HEK293 (cell line): ENCODE results near the gene KDELR1.
A peak's percentile ranks its signal among the peaks of the same experiment; 100 is the strongest.

Experiments
- CTCF ChIA-PET: fragments of 350-600 bp; formaldehyde crosslinking; extraction: SDS; loops from one replicate; lab custom pipeline; 2021; ENCODE audit warnings: antibody characterized with exemption; lab: Yijun Ruan, JAX
- POLR2A ChIA-PET: fragments of 300-600 bp; formaldehyde crosslinking; extraction: SDS; loops from one replicate; lab custom pipeline; 2020; ENCODE audit warnings: antibody characterized with exemption, inconsistent platforms; lab: Yijun Ruan, JAX
- H3K27ac ChIP-seq: fragments of 200-500 bp; sonication (Bioruptor generic); 2 replicates; pipeline ENCODE4 v1.5.1; 2014; ENCODE audit warnings: low read depth, low read length, control low read depth, inconsistent platforms; ENCODE audit errors: extremely low read depth
- H3K36me3 ChIP-seq, 2 experiments: fragments of 200-500 bp in 1 of 2; sonication (Bioruptor generic) in 1 of 2; 1 replicate in 1 of 2; 2 replicates in 1 of 2; pipeline ENCODE4 v1.5.1; 2014 to 2017; ENCODE audit warnings: inconsistent platforms in 2 of 2, low read length in 2 of 2; ENCODE audit not compliant: control insufficient read depth in 2 of 2, insufficient read depth in 1 of 2
- H3K4me1 ChIP-seq: fragments of 200-500 bp; sonication (Bioruptor generic); 2 replicates; pipeline ENCODE4 v1.5.1; 2014; ENCODE audit warnings: mild to moderate bottlenecking, low read length, inconsistent platforms; ENCODE audit not compliant: control insufficient read depth, insufficient read depth
- H3K4me3 ChIP-seq: 2 replicates; pipeline ENCODE4 v1.5.1; 2011; ENCODE audit warnings: low read depth, mild to moderate bottlenecking, control low read depth, low read length, moderate library complexity
- H3K9me3 ChIP-seq: fragments of 200-500 bp; sonication (Bioruptor generic); 2 replicates; pipeline ENCODE4 v1.5.1; 2014; ENCODE audit warnings: low read depth, low read length, inconsistent platforms; ENCODE audit not compliant: control insufficient read depth, insufficient read depth
- BCL11A ChIP-seq: fragments of 450-650 bp; formaldehyde crosslinking; IDR thresholded peaks from 2 replicates; pipeline ENCODE4 v1.5.1; 2016; ENCODE audit warnings: low read depth, missing biosample characterization, missing genetic modification characterization
- GFI1B ChIP-seq: fragments of 450-650 bp; formaldehyde crosslinking; IDR thresholded peaks from 2 replicates; pipeline ENCODE4 v1.5.1; 2016; ENCODE audit warnings: missing biosample characterization, missing genetic modification characterization
- MEIS1 ChIP-seq: sonication (generic); formaldehyde crosslinking; IDR thresholded peaks from 2 replicates; pipeline ENCODE4 v1.8.1; 2022; ENCODE audit warnings: missing genetic modification reagents, mild to moderate bottlenecking, borderline replicate concordance
- OVOL3 ChIP-seq: fragments of 450-650 bp; formaldehyde crosslinking; IDR thresholded peaks from 2 replicates; pipeline ENCODE4 v1.5.1; 2016; ENCODE audit warnings: missing biosample characterization, missing genetic modification characterization
- SCRT2 ChIP-seq: fragments of 450-650 bp; formaldehyde crosslinking; IDR thresholded peaks from 2 replicates; pipeline ENCODE4 v1.5.1; 2016; ENCODE audit warnings: missing biosample characterization, missing genetic modification characterization
- SP3 ChIP-seq: fragments of 450-650 bp; formaldehyde crosslinking; IDR thresholded peaks from 2 replicates; pipeline ENCODE4 v1.5.1; 2016; ENCODE audit warnings: missing biosample characterization, missing genetic modification characterization
- SP7 ChIP-seq: fragments of 450-650 bp; formaldehyde crosslinking; IDR thresholded peaks from 2 replicates; pipeline ENCODE4 v1.5.1; 2016; ENCODE audit warnings: missing biosample characterization, missing genetic modification characterization
- YY1 ChIP-seq: fragments of 450-650 bp; formaldehyde crosslinking; IDR thresholded peaks from 2 replicates; pipeline ENCODE4 v1.5.1; 2018; ENCODE audit warnings: missing biosample characterization, missing genetic modification characterization
- ZFP41 ChIP-seq: fragments of 450-650 bp; formaldehyde crosslinking; IDR thresholded peaks from 2 replicates; pipeline ENCODE4 v1.5.1; 2016; ENCODE audit warnings: missing biosample characterization, missing genetic modification characterization, borderline replicate concordance
- ZFP69B ChIP-seq: fragments of 450-650 bp; formaldehyde crosslinking; IDR thresholded peaks from 2 replicates; pipeline ENCODE4 v1.5.1; 2016; ENCODE audit warnings: missing biosample characterization, missing genetic modification characterization
- ZNF10 ChIP-seq: fragments of 450-650 bp; formaldehyde crosslinking; IDR thresholded peaks from 2 replicates; pipeline ENCODE4 v1.5.1; 2017; ENCODE audit warnings: missing biosample characterization, missing genetic modification characterization
- ZNF146 ChIP-seq: fragments of 450-650 bp; formaldehyde crosslinking; IDR thresholded peaks from 2 replicates; pipeline ENCODE4 v1.5.1; 2016; ENCODE audit warnings: missing biosample characterization, missing genetic modification characterization
- ZNF211 ChIP-seq: fragments of 450-650 bp; formaldehyde crosslinking; IDR thresholded peaks from 2 replicates; pipeline ENCODE4 v1.5.1; 2016; ENCODE audit warnings: low read depth, missing biosample characterization, missing genetic modification characterization
- ZNF221 ChIP-seq: fragments of 450-650 bp; formaldehyde crosslinking; IDR thresholded peaks from 2 replicates; pipeline ENCODE4 v1.5.1; 2017; ENCODE audit warnings: missing biosample characterization, missing genetic modification characterization, borderline replicate concordance
- ZNF341 ChIP-seq: fragments of 450-650 bp; formaldehyde crosslinking; IDR thresholded peaks from 2 replicates; pipeline ENCODE4; 2016; ENCODE audit warnings: low read depth, missing biosample characterization, missing genetic modification characterization
- ZNF473 ChIP-seq: fragments of 450-650 bp; formaldehyde crosslinking; IDR thresholded peaks from 2 replicates; pipeline ENCODE4 v1.5.1; 2017; ENCODE audit warnings: missing biosample characterization, missing genetic modification characterization
- ZNF555 ChIP-seq: fragments of 450-650 bp; formaldehyde crosslinking; conservative IDR thresholded peaks from 2 replicates; pipeline ENCODE4 v1.5.1; 2017; ENCODE audit warnings: missing biosample characterization, mild to moderate bottlenecking, missing genetic modification characterization, inconsistent platforms
- ZNF585B ChIP-seq: fragments of 450-650 bp; formaldehyde crosslinking; IDR thresholded peaks from 2 replicates; pipeline ENCODE4 v1.5.1; 2016; ENCODE audit warnings: missing biosample characterization, missing genetic modification characterization
- ZNF623 ChIP-seq: fragments of 450-650 bp; formaldehyde crosslinking; IDR thresholded peaks from 2 replicates; pipeline ENCODE4 v1.5.1; 2016; ENCODE audit warnings: missing biosample characterization, missing genetic modification characterization
- ZNF658 ChIP-seq: fragments of 450-650 bp; formaldehyde crosslinking; IDR thresholded peaks from 2 replicates; pipeline ENCODE4; 2016; ENCODE audit warnings: missing biosample characterization, missing genetic modification characterization
- ZNF660 ChIP-seq: fragments of 450-650 bp; IDR thresholded peaks from 2 replicates; pipeline ENCODE4 v1.5.1; 2018; ENCODE audit warnings: missing biosample characterization, mild to moderate bottlenecking, missing genetic modification characterization
- ZNF707 ChIP-seq: fragments of 450-650 bp; formaldehyde crosslinking; IDR thresholded peaks from 2 replicates; pipeline ENCODE4 v1.5.1; 2016; ENCODE audit warnings: missing biosample characterization, missing genetic modification characterization
- ZNF792 ChIP-seq: fragments of 450-650 bp; formaldehyde crosslinking; IDR thresholded peaks from 2 replicates; pipeline ENCODE4 v1.5.1; 2016; ENCODE audit warnings: missing biosample characterization, missing genetic modification characterization
- ZSCAN30 ChIP-seq: fragments of 450-650 bp; IDR thresholded peaks from 2 replicates; pipeline ENCODE4 v1.5.1; 2018; ENCODE audit warnings: missing biosample characterization, mild to moderate bottlenecking, missing genetic modification characterization, moderate library complexity
- TF ChIP-seq, protein P1 (sequence below): fragments of 450-650 bp; IDR thresholded peaks from 2 replicates; pipeline ENCODE4 v1.5.1; 2018; ENCODE audit warnings: missing biosample characterization, missing genetic modification characterization
- TF ChIP-seq, protein P2 (sequence below): fragments of 450-650 bp; formaldehyde crosslinking; IDR thresholded peaks from 2 replicates; pipeline ENCODE4 v1.5.1; 2016; ENCODE audit warnings: missing biosample characterization, missing genetic modification characterization
- TF ChIP-seq, protein P3 (sequence below): fragments of 450-650 bp; formaldehyde crosslinking; IDR thresholded peaks from 2 replicates; pipeline ENCODE4 v1.5.1; 2016; ENCODE audit warnings: missing biosample characterization, missing genetic modification characterization

The KDELR1 gene

DNA sequence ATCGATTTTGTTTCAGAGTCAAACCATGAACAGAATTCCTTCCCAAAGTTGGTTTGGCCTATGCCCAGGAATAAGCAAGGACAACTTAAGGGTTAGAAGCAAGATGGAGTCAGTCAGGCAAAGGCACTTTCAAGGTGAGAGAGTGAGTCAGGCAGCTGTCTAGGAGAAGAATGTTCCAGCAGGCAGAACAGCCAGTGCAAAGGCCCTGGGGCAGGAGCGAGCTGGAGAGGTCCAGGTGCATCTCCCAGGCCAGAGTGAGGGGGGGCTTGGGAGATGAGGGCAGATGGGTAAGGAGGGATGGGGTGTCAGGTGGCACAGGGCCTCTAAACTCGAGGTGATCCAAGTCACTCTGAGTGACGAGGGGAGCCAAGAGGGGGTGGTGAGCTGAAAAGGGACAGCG, 45.2 kb upstream of the KDELR1 start:
- ChIA-PET CTCF (interaction anchor here (0.6 to 1.2 kb wide), 2 partner anchors 46 to 587 kb away, joined by 3 to 4 read pairs; partner anchors contain the start of gene KDELR1), POLR2A (no interaction called here)
- TF ChIP-seq ZNF623 (peak; percentile 99), ZNF658 (no peak)
- H3K4me3 ChIP-seq, result no peak overlapping the region
- H3K27ac ChIP-seq, result no peak overlapping the region
- no peaks in the 10 kb centered on the region for H3K4me1 ChIP-seq
- no peaks in the 10 kb centered on the region for H3K36me3 ChIP-seq
- H3K9me3 ChIP-seq, result no peaks in the 10 kb centered on the region

DNA sequence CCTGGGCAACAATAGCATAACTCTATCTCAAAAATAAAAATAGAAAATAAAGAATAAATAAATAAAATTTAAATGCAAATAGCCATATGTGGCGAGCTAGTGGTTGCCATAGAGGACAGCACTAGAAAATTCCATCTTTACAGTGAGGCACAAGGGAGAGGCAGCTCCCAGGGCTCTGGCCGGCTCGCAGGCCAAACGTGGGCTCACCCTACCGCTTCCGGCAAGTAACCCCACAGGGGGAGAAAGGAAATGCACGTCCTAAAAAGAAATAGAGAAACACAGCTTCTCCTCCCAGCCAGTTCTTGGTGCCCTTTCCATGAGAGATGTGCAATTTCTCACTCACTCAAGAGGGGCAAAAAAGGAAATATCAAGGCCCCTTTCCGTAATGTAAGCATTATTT, 42.0 kb upstream of the KDELR1 start:
- no peak overlapping the region for H3K4me3 ChIP-seq
- no peak overlapping the region for H3K27ac ChIP-seq
- ChIA-PET CTCF (interaction anchor here (1.0 kb wide), 1 partner anchor 119 kb away, joined by 3 read pairs; no protein-coding TSS in a partner anchor), POLR2A (interaction anchor here (0.8 kb wide), 1 partner anchor 20 kb away, joined by 3 read pairs; no protein-coding TSS in a partner anchor)
- TF ChIP-seq ZNF585B (tag by site-specific recombination) (no peak), ZFP41 (tag by site-specific recombination) (no peak), ZNF707 (tag by site-specific recombination) (no peak), ZSCAN30 (tag by site-specific recombination) (no peak), GFI1B (no peak)
- TF ChIP-seq, protein P1, sequence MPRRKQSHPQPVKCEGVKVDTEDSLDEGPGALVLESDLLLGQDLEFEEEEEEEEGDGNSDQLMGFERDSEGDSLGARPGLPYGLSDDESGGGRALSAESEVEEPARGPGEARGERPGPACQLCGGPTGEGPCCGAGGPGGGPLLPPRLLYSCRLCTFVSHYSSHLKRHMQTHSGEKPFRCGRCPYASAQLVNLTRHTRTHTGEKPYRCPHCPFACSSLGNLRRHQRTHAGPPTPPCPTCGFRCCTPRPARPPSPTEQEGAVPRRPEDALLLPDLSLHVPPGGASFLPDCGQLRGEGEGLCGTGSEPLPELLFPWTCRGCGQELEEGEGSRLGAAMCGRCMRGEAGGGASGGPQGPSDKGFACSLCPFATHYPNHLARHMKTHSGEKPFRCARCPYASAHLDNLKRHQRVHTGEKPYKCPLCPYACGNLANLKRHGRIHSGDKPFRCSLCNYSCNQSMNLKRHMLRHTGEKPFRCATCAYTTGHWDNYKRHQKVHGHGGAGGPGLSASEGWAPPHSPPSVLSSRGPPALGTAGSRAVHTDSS (tag by site-specific recombination), result no peak
- TF ChIP-seq, protein P2, sequence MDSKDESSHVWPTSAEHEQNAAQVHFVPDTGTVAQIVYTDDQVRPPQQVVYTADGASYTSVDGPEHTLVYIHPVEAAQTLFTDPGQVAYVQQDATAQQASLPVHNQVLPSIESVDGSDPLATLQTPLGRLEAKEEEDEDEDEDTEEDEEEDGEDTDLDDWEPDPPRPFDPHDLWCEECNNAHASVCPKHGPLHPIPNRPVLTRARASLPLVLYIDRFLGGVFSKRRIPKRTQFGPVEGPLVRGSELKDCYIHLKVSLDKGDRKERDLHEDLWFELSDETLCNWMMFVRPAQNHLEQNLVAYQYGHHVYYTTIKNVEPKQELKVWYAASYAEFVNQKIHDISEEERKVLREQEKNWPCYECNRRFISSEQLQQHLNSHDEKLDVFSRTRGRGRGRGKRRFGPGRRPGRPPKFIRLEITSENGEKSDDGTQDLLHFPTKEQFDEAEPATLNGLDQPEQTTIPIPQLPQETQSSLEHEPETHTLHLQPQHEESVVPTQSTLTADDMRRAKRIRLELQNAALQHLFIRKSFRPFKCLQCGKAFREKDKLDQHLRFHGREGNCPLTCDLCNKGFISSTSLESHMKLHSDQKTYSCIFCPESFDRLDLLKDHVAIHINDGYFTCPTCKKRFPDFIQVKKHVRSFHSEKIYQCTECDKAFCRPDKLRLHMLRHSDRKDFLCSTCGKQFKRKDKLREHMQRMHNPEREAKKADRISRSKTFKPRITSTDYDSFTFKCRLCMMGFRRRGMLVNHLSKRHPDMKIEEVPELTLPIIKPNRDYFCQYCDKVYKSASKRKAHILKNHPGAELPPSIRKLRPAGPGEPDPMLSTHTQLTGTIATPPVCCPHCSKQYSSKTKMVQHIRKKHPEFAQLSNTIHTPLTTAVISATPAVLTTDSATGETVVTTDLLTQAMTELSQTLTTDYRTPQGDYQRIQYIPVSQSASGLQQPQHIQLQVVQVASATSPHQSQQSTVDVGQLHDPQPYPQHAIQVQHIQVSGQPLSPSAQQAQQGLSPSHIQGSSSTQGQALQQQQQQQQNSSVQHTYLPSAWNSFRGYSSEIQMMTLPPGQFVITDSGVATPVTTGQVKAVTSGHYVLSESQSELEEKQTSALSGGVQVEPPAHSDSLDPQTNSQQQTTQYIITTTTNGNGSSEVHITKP (tag by site-specific recombination), result no peak
- no peaks in the 10 kb centered on the region for H3K36me3 ChIP-seq
- no peaks in the 10 kb centered on the region for H3K9me3 ChIP-seq
- H3K4me1 ChIP-seq, result no peaks in the 10 kb centered on the region

DNA sequence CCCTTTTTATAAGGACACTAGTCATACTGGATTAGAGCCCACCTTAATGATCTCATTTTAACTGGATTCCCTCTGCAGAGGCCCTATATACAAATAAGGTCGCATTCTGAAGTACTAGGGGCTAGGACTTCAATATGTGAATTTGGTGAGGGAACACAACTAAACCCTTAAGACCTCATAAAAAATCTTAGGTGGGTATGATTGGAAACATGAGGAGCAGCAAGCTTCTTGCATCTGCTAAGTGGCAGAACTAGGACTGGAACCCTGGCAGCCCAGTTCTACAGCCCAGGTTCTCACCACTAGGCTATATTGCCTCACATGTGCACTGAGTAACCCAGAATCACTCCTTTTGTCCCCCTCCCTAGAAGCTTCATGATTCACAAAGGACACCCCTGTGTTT, 37.3 kb upstream of the KDELR1 start:
- no peaks in the 10 kb centered on the region for H3K9me3 ChIP-seq
- peaks cover 4% of the 10 kb centered on the region; the same call in 1 of the 2 replicates for H3K4me1 ChIP-seq
- H3K4me3 ChIP-seq, result no peak overlapping the region
- CTCF ChIA-PET, result interaction anchor here (0.5 to 0.7 kb wide), 2 partner anchors 23 to 563 kb away, joined by 3 to 4 read pairs; no protein-coding TSS in a partner anchor
- POLR2A ChIA-PET, result no interaction called here
- no peak overlapping the region for H3K27ac ChIP-seq
- no peaks in the 10 kb centered on the region for H3K36me3 ChIP-seq
- TF ChIP-seq ZNF473 (tag by site-specific recombination) (no peak), ZNF211 (tag by site-specific recombination) (no peak), ZNF555 (tag by site-specific recombination) (no peak), ZNF660 (no peak), MEIS1 (no peak), BCL11A (tag by site-specific recombination) (no peak), SP7 (tag by site-specific recombination) (no peak), ZNF221 (tag by site-specific recombination) (no peak), OVOL3 (tag by site-specific recombination) (no peak), YY1 (tag by site-specific recombination) (no peak), ZNF341 (tag by site-specific recombination) (no peak), SCRT2 (tag by site-specific recombination) (no peak), SP3 (tag by site-specific recombination) (no peak), ZNF10 (tag by site-specific recombination) (no peak), ZNF792 (tag by site-specific recombination) (no peak), GFI1B (no peak), ZNF146 (no peak), ZFP69B (no peak)
- TF ChIP-seq, protein P3, sequence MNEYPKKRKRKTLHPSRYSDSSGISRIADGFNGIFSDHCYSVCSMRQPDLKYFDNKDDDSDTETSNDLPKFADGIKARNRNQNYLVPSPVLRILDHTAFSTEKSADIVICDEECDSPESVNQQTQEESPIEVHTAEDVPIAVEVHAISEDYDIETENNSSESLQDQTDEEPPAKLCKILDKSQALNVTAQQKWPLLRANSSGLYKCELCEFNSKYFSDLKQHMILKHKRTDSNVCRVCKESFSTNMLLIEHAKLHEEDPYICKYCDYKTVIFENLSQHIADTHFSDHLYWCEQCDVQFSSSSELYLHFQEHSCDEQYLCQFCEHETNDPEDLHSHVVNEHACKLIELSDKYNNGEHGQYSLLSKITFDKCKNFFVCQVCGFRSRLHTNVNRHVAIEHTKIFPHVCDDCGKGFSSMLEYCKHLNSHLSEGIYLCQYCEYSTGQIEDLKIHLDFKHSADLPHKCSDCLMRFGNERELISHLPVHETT (tag by site-specific recombination), result no peak
